SW 1271 (cell line): ENCODE data around the gene BEX4.

Source experiments
- DNase-seq, 2 experiments: peaks; one replicate each; lab custom pipeline; 2025; lab: John Stamatoyannopoulos, UW

Gene BEX4

DNA sequence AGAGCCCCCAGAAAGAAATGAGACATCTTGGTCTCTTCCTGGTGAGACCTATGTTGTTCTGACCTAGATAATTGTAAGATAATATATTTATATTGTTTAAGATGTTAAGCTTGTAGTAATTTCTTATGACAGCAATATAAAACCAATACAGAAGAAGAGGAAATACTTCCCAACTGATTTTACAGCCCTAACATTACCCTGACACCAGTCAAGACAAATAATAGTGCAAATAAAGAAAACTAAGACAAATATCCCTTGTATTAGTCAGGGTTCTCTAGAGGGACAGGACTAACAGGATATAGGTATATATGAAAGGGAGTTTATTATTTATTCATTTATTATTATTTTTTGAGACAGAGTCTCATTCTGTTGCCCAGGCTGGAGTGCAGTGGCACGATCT lies 21.4 kb downstream of the BEX4 start:
- DNase-seq, result no peak

DNA sequence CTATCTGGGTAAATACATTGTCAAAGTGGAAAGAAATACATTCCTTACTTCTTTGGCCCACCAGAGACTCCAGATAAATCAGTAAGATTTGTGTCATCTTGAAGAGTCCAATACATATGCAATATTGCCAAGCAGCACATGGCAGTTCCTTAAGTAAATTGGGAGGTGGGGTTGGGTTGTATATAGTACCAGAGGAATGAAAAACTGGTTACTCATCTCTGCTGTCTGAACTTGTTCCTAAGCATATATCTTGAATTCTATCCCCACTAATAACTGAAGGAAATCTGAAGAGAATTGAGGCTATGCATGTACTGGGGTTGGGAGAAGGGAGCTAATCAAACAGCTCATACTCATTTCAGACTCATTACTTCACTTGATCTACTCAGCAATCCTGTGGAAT lies 25.2 kb downstream of the BEX4 start:
- no peak for DNase-seq

DNA sequence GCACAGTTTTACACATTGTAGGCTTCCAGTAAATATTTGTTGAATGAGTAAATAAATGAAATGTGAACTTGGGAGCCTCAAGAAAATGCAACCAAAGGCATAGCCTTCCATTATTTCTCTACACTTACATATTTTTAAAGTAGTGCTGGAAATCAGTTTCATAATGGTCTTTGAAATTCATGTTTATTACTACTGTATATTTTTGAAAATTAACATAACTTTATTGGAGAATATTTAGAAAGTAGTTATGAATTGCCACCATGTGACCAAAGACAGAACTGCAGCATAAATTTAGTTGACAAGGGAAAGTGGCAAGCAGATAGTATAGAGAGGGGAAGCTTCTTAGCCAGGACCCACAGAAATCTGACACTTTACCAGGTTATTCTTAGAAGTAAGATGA lies 33.6 kb downstream of the BEX4 start:
- peak in 1 of 2 experiments; percentile 11 for DNase-seq

DNA sequence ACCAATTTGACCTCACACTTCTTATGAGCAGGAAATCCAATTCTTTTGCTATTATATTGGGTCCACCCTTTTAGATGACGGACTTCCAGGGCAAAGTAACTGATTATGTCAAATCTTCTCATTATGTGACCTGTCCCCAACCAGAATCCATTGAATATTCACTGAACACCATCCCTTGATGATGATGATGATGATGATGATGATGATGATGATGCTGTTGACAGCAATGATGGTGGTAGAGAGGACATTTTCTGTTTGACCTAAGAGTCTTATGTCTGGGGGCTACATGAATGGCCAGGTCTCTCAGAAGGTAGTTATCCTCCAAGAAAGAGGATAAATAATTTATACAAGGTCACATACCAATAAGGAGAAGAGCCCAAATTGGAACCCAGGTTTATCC lies 34.9 kb downstream of the BEX4 start:
- DNase-seq, result no peak

DNA sequence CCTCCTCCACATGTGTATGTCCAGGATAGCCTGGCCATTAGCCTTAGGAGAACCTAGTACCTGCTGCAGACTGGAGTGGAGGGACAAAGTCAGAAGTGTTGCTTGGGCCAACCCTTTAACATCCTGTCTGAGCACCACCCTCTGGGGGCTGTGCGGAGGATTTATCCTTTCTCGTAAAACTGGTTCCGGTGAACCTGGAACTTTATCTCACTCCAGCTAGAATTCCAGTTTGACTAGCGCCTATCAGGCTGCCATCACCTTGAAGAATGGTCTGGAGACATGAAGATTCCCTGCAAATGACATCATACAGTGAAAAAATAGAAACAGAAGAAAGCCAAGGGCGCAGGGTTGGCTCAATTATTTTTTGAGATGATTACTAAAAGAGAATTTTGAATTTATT lies 36.1 kb downstream of the BEX4 start:
- DNase-seq, result no peak

DNA sequence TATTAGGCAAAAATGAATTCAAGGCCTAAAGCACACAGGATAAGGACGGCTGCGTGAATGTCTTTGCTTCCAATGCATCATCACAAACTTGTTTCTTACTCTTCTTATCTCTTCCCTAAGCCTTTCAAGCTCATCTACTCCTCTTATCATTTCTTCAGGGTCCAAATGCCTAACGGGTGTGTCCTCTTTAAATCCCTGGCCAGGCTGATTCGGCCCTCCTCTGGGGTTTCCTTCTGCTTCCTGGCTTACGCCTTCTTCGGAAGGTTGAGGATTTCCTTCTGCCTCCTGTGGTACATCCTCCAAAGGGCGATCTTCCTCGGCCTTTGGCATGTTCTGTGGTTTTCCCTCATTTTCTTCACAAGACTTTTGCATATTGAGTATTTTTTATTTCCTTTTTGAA lies 38.7 kb downstream of the BEX4 start:
- no peak for DNase-seq

DNA sequence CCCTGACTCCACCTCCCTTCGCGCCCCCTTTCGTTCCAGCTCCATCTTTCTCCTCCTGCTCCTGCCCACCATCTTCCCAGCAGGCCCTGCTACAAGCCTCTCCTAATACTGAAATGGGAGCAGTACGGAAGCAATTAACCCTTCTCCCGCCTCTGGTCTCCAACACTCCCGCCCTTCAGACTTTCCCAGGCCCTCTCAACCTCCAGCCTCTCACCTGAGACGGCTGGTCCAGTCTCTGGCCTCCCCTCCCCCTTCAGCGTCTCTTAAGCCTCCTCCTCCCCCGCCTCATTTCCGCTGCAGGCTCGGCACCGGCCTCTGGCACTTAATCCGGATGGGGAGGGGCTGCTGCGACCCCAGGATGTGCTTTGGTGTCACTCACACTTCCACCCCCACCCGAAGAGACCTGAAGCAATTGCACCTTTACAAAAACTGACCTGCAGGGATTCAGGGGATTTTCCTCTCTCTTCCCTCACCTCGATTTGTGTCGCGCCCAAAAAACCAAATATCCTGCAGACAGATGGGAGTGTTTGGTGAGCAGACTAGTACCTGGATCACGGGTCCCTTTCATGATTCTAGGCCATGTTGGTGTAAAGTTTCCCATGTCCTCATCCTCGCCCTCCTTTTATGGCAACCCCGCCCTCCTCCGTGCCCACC lies 39.4 kb downstream of the BEX4 start:
- DNase-seq, result peak in 1 of 2 experiments; percentile 34

DNA sequence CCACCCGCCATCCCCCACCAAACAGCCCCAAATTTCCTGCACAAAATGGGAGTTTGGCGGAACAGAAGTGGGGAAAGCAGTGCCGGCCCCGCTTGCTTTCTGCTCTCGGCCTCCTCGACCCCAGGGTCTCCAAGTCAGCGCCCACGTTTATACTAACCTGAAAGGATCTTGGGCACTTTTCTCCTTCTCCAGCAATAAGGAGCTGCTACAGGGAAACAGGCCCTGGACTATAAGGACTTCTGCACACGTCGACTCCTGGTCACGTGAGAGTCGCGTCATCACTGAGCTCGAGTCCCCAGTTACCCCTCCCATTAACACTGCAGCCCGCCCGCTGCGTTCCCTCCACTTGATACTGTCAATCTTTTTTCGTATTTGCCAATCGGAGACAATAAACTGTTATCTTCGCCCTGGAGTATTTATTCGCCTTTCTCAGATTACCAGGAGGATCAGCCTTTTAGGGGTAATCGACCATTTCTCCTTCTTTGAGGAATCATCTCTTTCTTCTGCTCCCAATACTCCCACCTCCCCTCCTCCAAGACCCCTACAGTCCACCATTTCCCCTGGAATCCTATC lies 40.1 kb downstream of the BEX4 start, which contains the start of gene TCEAL8:
TCEAL8 (minus strand) TSS at position 235 of the 573 bp plus-strand sequence. CDS start 1,176 bp downstream, outside the sequence.
- peak; percentile 23 to 39 for DNase-seq

DNA sequence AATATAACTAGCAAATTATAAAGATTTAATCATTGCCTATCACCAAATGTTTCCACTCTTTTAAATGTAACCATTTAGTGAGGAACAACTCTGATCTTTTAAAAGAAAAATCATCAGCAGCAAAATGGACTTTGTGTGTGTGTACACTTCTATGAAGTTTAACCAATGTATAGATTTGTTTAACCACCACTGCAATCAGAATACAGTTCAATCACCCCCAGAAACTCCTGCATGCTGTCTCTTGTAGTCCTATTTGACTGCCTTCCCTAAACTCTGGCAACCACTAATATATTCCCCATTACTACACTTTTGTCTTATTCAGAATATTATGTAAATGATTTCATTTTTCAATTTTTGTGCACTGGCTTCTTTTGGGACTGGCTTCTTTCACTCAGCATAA lies 41.7 kb downstream of the BEX4 start:
- no peak for DNase-seq

DNA sequence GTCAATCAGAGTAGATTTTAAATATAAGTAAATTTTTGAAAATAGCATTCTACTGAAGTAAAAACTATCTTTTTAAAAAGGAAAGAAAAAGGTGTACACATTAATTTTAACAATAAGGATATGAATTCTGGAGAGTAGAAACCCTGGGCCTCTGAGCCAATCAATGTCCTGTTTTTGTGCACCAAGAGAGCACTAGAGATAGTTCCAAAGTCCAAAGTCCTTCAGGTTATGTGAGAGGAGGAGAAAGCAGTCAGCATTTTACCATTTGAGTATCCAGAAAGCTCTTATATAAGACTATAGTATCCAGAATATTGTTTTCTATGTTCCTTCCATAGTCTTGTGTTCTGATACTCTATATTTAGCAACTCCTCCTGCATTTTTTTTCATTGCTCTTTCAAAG lies 43.4 kb downstream of the BEX4 start:
- no peak for DNase-seq
